SK-N-SH (cell line): ENCODE measurements around the gene BOC. TPM values are rescaled to one million over a fixed set of nuclear protein-coding genes. Genes with fewer than 3 reads are reported as not detected.

Experiments used
- CTCF ChIA-PET: fragments of 300-600, 350-600 bp; formaldehyde crosslinking; extraction: SDS; loops from one replicate; lab custom pipeline; 2021; lab: Yijun Ruan, JAX
- POLR2A ChIA-PET: fragments of 350-600 bp; sonication (Branson Sonifier 250); formaldehyde crosslinking; extraction: SDS; loops from one replicate; lab custom pipeline; 2020; ENCODE audit warnings: antibody characterized with exemption, inconsistent platforms; lab: Yijun Ruan, JAX
- DNase-seq: peaks from one replicate; pipeline ENCODE4 v3.0.0; 2012
- H2AFZ ChIP-seq: fragments of 200-600 bp; sonication (generic); 2 replicates; pipeline ENCODE4 v1.8.1; 2016; ENCODE audit warnings: antibody characterized with exemption, mild to moderate bottlenecking, low read depth
- H3F3A ChIP-seq: fragments of 200-600 bp; sonication (generic); replicated peaks from 2 replicates; pipeline ENCODE3; 2016; ENCODE audit warnings: antibody characterized with exemption, mild to moderate bottlenecking; ENCODE audit not compliant: insufficient read depth
- H3K27ac ChIP-seq, 2 experiments: fragments of 200-500 bp in 1 of 2; fragments of 200-600 bp in 1 of 2; sonication (Bioruptor generic) in 1 of 2; sonication (generic), shearing (Covaris generic) in 1 of 2; 2 replicates each; pipeline versions ENCODE4 v1.5.1 to v1.6.1; 2014 to 2016; ENCODE audit warnings: low read depth in 2 of 2, inconsistent platforms in 1 of 2, low read length in 1 of 2, mild to moderate bottlenecking in 1 of 2, mixed read lengths in 1 of 2
- H3K27me3 ChIP-seq: fragments of 200-600 bp; sonication (generic), shearing (Covaris generic); 2 replicates; pipeline ENCODE4 v1.6.1; 2016; ENCODE audit warnings: mixed run types; ENCODE audit not compliant: insufficient read depth
- H3K36me3 ChIP-seq, 2 experiments: fragments of 200-500 bp in 1 of 2; fragments of 200-600 bp in 1 of 2; sonication (Bioruptor generic) in 1 of 2; sonication (generic) in 1 of 2; replicated peaks in 1 of 2; 2 replicates each; pipeline versions ENCODE3 to v1.5.1; 2014 to 2016; ENCODE audit warnings: low read length in 1 of 2, mild to moderate bottlenecking in 1 of 2; ENCODE audit not compliant: insufficient read depth in 2 of 2, control insufficient read depth in 1 of 2
- H3K4me1 ChIP-seq, 2 experiments: fragments of 200-500 bp in 1 of 2; fragments of 200-600 bp in 1 of 2; sonication (Bioruptor generic) in 1 of 2; sonication (generic), shearing (Covaris generic) in 1 of 2; 2 replicates each; pipeline versions ENCODE4 v1.5.1 to v1.6.1; 2014 to 2016; ENCODE audit warnings: low read depth in 1 of 2, low read length in 1 of 2, mixed run types in 1 of 2; ENCODE audit not compliant: insufficient read depth in 2 of 2, control insufficient read depth in 1 of 2
- H3K4me2 ChIP-seq: fragments of 200-600 bp; sonication (generic), shearing (Covaris generic); 2 replicates; pipeline ENCODE4 v1.6.1; 2017; ENCODE audit warnings: mixed run types
- H3K4me3 ChIP-seq, 2 experiments: fragments of 200-500 bp in 1 of 2; fragments of 200-600 bp in 1 of 2; sonication (Bioruptor generic) in 1 of 2; sonication (generic), shearing (Covaris generic) in 1 of 2; 2 replicates each; pipeline versions ENCODE4 v1.5.1 to v1.8.1; 2014 to 2016; ENCODE audit warnings: low read depth in 2 of 2, inconsistent platforms in 1 of 2, low read length in 1 of 2, mild to moderate bottlenecking in 1 of 2, mixed read lengths in 1 of 2, moderate library complexity in 1 of 2
- H3K79me2 ChIP-seq: fragments of 200-600 bp; sonication (generic); 2 replicates; pipeline ENCODE4 v1.8.1; 2017; ENCODE audit warnings: mild to moderate bottlenecking; ENCODE audit not compliant: insufficient read depth
- H3K9ac ChIP-seq: fragments of 200-600 bp; sonication (generic); 2 replicates; pipeline ENCODE4 v1.6.1; 2017; ENCODE audit warnings: mixed run types
- H3K9me2 ChIP-seq: fragments of 200-600 bp; sonication (generic); 2 replicates; pipeline ENCODE4 v1.6.1; 2017; ENCODE audit warnings: mixed run types
- H3K9me3 ChIP-seq: fragments of 200-600 bp; sonication (generic); 2 replicates; pipeline ENCODE4 v1.6.1; 2017; ENCODE audit warnings: mixed run types, mild to moderate bottlenecking, moderate library complexity
- H4K20me1 ChIP-seq: fragments of 200-600 bp; sonication (generic); 2 replicates; pipeline ENCODE4 v1.6.1; 2017; ENCODE audit warnings: mild to moderate bottlenecking, mixed run types; ENCODE audit not compliant: insufficient read depth
- CHD2 ChIP-seq: fragments of 150-350 bp; IDR thresholded peaks from 2 replicates; pipeline ENCODE4 v1.6.1; 2018; ENCODE audit warnings: low read length; ENCODE audit not compliant: partially characterized antibody
- CTCF ChIP-seq: fragments of 200-600 bp; sonication (generic); IDR thresholded peaks from 2 replicates; pipeline ENCODE4 v1.6.1; 2017; ENCODE audit warnings: antibody characterized with exemption, mild to moderate bottlenecking, moderate library complexity
- EZH2phosphoT487 ChIP-seq: fragments of 200-600 bp; sonication (generic); IDR thresholded peaks from 2 replicates; pipeline ENCODE4 v1.6.1; 2017; ENCODE audit warnings: low read depth, mixed run types, mild to moderate bottlenecking, antibody characterized with exemption, moderate library complexity, borderline replicate concordance
- FOSL2 ChIP-seq: IDR thresholded peaks from 2 replicates; pipeline ENCODE4 v1.4.0; 2012; ENCODE audit warnings: low read depth, mild to moderate bottlenecking, moderate library complexity, borderline replicate concordance
- GATA2 ChIP-seq: sonication (generic); formaldehyde crosslinking; IDR thresholded peaks from 2 replicates; pipeline ENCODE4 v1.5.0; 2020; ENCODE audit warnings: mild to moderate bottlenecking, missing genetic modification reagents
- IRF3 ChIP-seq: fragments of 150-350 bp; IDR thresholded peaks from 2 replicates; pipeline ENCODE4 v1.6.1; 2016; ENCODE audit warnings: mild to moderate bottlenecking, low read depth, low read length
- JUND ChIP-seq: IDR thresholded peaks from 2 replicates; pipeline ENCODE4 v1.4.0; 2012
- NRF1 ChIP-seq: IDR thresholded peaks from 2 replicates; pipeline ENCODE4 v1.6.1; 2012; ENCODE audit warnings: low read depth, mild to moderate bottlenecking, low read length
- RCOR1 ChIP-seq: fragments of 150-350 bp; IDR thresholded peaks from 2 replicates; pipeline ENCODE4 v1.6.1; 2017; ENCODE audit warnings: antibody characterized with exemption, low read length
- SMC3 ChIP-seq: IDR thresholded peaks from 2 replicates; pipeline ENCODE4 v1.6.1; 2012; ENCODE audit warnings: low read depth, low read length, improper control_type of control experiment
- TAF1 ChIP-seq: IDR thresholded peaks from 2 replicates; pipeline ENCODE4 v1.6.1; 2012; ENCODE audit warnings: low read depth, mild to moderate bottlenecking, low read length, moderate library complexity, borderline replicate concordance
- YY1 ChIP-seq: IDR thresholded peaks from 2 replicates; pipeline ENCODE4 v1.4.0; 2012; ENCODE audit warnings: low read depth, mild to moderate bottlenecking
- ZBTB33 ChIP-seq: IDR thresholded peaks from 2 replicates; pipeline ENCODE4 v1.4.0; 2012; ENCODE audit warnings: low read depth, borderline replicate concordance
- WGBS: methylation state at CpG from one replicate; pipeline ENCODE4 v1.1.6; 2017; ENCODE audit warnings: low lambda C conversion rate; 5-methylcytosine and 5-hydroxymethylcytosine counted together
- polyA plus RNA-seq, 3 experiments: library from polyadenylated mRNA; depleted of rRNA; stranded (reverse); fragments of >200 nt; gene quantifications; 2 replicates each; pipeline ENCODE4 v1.2.3, GENCODE V29; 2012

The BOC gene
- polyA plus RNA-seq, 1 of the 3 experiments (the other 2 are of a cell fraction), result 6.6 TPM

GRCh38 chr3:113275929-113276750 lies 64.8 kb downstream of the BOC start:
- Histone ChIP-seq H4K20me1 (no peaks in the 10 kb centered on the region), H3K4me3 (no peak overlapping the region), H3K27me3 (no peaks in the 10 kb centered on the region), H3K9me3 (no peaks in the 10 kb centered on the region), H3K27ac (peak overlapping the region in 1 of 2 experiments; percentile 22; a peak in 1 of 4 replicates), H3K36me3 (peaks cover 0 to 36% of the 10 kb centered on the region in 2 experiments), H3K9me2 (no peaks in the 10 kb centered on the region), H3F3A (no peaks in the 10 kb centered on the region), H3K9ac (no peak overlapping the region), H2AFZ (0 out of 2 replicates have a peak overlapping the region, but pooled peaks have one; percentile 1), H3K4me1 (peaks cover 0 to 10% of the 10 kb centered on the region in 2 experiments; a peak in 1 of 4 replicates), H3K79me2 (no peaks in the 10 kb centered on the region), H3K4me2 (peak overlapping the region; percentile 10; the same call in 1 of the 2 replicates)
- CTCF ChIA-PET, result interaction anchor here (4.4 kb wide), 1 partner anchor 12 kb away, joined by 29 read pairs; no protein-coding TSS in a partner anchor
- peak; percentile 18; the same call in 1 of the 2 replicates for TF ChIP-seq CTCF
- no peak for TF ChIP-seq FOSL2
- no peak for TF ChIP-seq ZBTB33
- TF ChIP-seq IRF3, result no peak
- no peak for TF ChIP-seq EZH2phosphoT487
- TF ChIP-seq GATA2 (CRISPR knock-in tag), result no peak
- TF ChIP-seq CHD2, result no peak
- TF ChIP-seq SMC3, result 0 out of 2 replicates have a peak, but pooled peaks have one; percentile 10
- no peak for TF ChIP-seq NRF1
- POLR2A ChIA-PET, result no interaction called here
- no peak for DNase-seq
- WGBS, result 86% methylated on average over 12 of the region's 16 CpGs

- Histone ChIP-seq H3K79me2 (no peaks in the 10 kb centered on the region), H3K27ac (no peak overlapping the region), H3K9me2 (no peaks in the 10 kb centered on the region), H4K20me1 (no peaks in the 10 kb centered on the region), H3K4me3 (no peak overlapping the region), H3K4me1 (peaks cover 0 to 9% of the 10 kb centered on the region in 2 experiments; a peak in 1 of 4 replicates), H3K36me3 (peaks cover 0 to 31% of the 10 kb centered on the region in 2 experiments), H3K4me2 (no peak overlapping the region), H2AFZ (no peak overlapping the region), H3K9me3 (no peaks in the 10 kb centered on the region), H3K27me3 (no peaks in the 10 kb centered on the region), H3K9ac (no peak overlapping the region), H3F3A (no peaks in the 10 kb centered on the region)
- ChIA-PET CTCF (interaction anchor here (1.0 to 4.4 kb wide), 2 partner anchors 11 to 12 kb away, joined by 3 to 29 read pairs; no protein-coding TSS in a partner anchor), POLR2A (no interaction called here)
- 89% methylated on average over 5 of the region's 5 CpGs for whole genome bisulfite sequencing
- no peak for DNase-seq
- no peak for TF ChIP-seq RCOR1
- TF ChIP-seq FOSL2, result no peak
- TF ChIP-seq SMC3, result no peak
- no peak for TF ChIP-seq EZH2phosphoT487
- TF ChIP-seq IRF3, result no peak
- TF ChIP-seq YY1, result no peak
- TF ChIP-seq TAF1, result no peak
- TF ChIP-seq JUND, result no peak
- TF ChIP-seq ZBTB33, result no peak
Measured at GRCh38 chr3:113276751-113277080, 65.4 kb downstream of the BOC start.
